Measurements from ENCODE around the gene NFATC4. TPM values are rescaled to one million over a fixed set of nuclear protein-coding genes. Genes with fewer than 3 reads are reported as not detected.

The NFATC4 gene
- polyA plus RNA-seq, 1 donor from 2014 or later = 0.22 TPM

DNA sequence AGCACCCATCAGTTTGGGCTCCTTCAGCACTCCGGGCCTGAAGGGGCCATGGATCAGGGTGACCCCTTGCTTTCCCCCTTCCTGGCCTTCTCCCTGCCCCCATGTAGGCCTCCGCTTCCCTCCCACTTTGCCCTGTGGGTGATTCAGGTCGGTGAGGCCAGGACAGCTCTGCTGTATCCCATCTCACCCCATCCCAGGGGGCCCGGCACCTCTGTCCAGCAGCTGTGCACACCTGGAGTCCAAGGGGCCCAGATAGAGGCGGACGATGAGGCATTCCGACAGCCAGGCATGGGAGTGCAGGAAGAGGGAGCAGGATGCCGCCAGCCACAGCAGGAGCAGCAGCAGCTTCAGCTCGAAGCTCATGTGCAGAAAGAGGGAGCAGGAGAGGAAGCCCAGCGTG lies 45.3 kb upstream of the NFATC4 start:
- Histone ChIP-seq H3K36me3 (ENCODE audit: insufficient read depth, low read length) (no peaks in the 10 kb centered on the region), H3K79me2 (replicated peaks; ENCODE audit: insufficient read depth, low read length) (no peaks in the 10 kb centered on the region), H2AFZ (ENCODE audit: low read depth, low read length) (no peak overlapping the region), H3K9me2 (ENCODE audit: insufficient read depth, low read length) (no peaks in the 10 kb centered on the region), H3K9ac (ENCODE audit: low read length) (no peak overlapping the region), H3K4me3 (ENCODE audit: low read length) (no peak overlapping the region), H3K27me3 (ENCODE audit: insufficient read depth, low read depth, low read length) (peaks cover 8% of the 10 kb centered on the region), H3F3A (ENCODE audit: insufficient read depth, low read length, poor library complexity, severe bottlenecking) (no peaks in the 10 kb centered on the region), H3K9me3 (ENCODE audit: low read length) (no peaks in the 10 kb centered on the region), H3K27ac (ENCODE audit: low read length) (no peak overlapping the region), H3K4me2 (ENCODE audit: low read length) (no peak overlapping the region), H4K20me1 (ENCODE audit: insufficient read depth) (no peaks in the 10 kb centered on the region)
- TF ChIP-seq MXI1 (conservative IDR thresholded peaks at IDR 0.05; ENCODE audit: poor library complexity, severe bottlenecking) (no peak), SMC3 (conservative IDR thresholded peaks at IDR 0.05; ENCODE audit: poor library complexity) (no peak), POLR2AphosphoS5 (IDR thresholded peaks at IDR 0.05) (no peak), EZH2 (IDR thresholded peaks at IDR 0.05; ENCODE audit: borderline replicate concordance, insufficient read depth, low read length, poor library complexity, severe bottlenecking) (no peak), EP300 (conservative IDR thresholded peaks at IDR 0.05; ENCODE audit: poor library complexity, severe bottlenecking) (no peak), RAD21 (conservative IDR thresholded peaks at IDR 0.05) (no peak), TAF1 (IDR thresholded peaks at IDR 0.05; ENCODE audit: low read depth) (no peak)
- TF ChIP-seq, protein P1, sequence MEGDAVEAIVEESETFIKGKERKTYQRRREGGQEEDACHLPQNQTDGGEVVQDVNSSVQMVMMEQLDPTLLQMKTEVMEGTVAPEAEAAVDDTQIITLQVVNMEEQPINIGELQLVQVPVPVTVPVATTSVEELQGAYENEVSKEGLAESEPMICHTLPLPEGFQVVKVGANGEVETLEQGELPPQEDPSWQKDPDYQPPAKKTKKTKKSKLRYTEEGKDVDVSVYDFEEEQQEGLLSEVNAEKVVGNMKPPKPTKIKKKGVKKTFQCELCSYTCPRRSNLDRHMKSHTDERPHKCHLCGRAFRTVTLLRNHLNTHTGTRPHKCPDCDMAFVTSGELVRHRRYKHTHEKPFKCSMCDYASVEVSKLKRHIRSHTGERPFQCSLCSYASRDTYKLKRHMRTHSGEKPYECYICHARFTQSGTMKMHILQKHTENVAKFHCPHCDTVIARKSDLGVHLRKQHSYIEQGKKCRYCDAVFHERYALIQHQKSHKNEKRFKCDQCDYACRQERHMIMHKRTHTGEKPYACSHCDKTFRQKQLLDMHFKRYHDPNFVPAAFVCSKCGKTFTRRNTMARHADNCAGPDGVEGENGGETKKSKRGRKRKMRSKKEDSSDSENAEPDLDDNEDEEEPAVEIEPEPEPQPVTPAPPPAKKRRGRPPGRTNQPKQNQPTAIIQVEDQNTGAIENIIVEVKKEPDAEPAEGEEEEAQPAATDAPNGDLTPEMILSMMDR (IDR thresholded peaks at IDR 0.05; ENCODE audit: poor library complexity, severe bottlenecking) = no peak
- TF ChIP-seq, protein P2, sequence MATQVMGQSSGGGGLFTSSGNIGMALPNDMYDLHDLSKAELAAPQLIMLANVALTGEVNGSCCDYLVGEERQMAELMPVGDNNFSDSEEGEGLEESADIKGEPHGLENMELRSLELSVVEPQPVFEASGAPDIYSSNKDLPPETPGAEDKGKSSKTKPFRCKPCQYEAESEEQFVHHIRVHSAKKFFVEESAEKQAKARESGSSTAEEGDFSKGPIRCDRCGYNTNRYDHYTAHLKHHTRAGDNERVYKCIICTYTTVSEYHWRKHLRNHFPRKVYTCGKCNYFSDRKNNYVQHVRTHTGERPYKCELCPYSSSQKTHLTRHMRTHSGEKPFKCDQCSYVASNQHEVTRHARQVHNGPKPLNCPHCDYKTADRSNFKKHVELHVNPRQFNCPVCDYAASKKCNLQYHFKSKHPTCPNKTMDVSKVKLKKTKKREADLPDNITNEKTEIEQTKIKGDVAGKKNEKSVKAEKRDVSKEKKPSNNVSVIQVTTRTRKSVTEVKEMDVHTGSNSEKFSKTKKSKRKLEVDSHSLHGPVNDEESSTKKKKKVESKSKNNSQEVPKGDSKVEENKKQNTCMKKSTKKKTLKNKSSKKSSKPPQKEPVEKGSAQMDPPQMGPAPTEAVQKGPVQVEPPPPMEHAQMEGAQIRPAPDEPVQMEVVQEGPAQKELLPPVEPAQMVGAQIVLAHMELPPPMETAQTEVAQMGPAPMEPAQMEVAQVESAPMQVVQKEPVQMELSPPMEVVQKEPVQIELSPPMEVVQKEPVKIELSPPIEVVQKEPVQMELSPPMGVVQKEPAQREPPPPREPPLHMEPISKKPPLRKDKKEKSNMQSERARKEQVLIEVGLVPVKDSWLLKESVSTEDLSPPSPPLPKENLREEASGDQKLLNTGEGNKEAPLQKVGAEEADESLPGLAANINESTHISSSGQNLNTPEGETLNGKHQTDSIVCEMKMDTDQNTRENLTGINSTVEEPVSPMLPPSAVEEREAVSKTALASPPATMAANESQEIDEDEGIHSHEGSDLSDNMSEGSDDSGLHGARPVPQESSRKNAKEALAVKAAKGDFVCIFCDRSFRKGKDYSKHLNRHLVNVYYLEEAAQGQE (IDR thresholded peaks at IDR 0.05; ENCODE audit: borderline replicate concordance) = no peak

DNA sequence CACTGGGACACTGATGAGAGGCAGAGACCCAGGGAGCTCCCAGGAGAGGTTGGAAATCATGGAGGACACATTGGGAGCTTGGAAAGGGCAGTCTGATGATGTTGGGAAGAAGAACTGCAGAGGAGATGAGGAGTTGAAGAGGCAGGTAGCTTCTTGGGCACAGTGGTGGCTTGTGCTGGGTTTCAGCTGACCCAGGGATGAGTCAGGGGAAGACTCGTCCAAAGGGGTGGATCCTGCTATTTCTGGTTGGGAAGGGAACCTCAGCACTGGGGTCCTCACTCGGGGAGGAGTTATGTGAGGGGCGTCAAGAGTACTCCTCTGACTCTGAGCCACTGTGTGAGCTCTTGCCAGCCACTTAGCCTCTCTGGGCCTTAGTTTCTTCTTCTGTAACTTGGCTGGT lies 44.6 kb upstream of the NFATC4 start:
- Histone ChIP-seq H4K20me1 (ENCODE audit: insufficient read depth) (no peaks in the 10 kb centered on the region), H3K27me3 (ENCODE audit: insufficient read depth, low read depth, low read length) (peaks cover 8% of the 10 kb centered on the region), H3F3A (ENCODE audit: insufficient read depth, low read length, poor library complexity, severe bottlenecking) (no peaks in the 10 kb centered on the region), H3K9me2 (ENCODE audit: insufficient read depth, low read length) (no peaks in the 10 kb centered on the region), H2AFZ (ENCODE audit: low read depth, low read length) (no peak overlapping the region), H3K9ac (ENCODE audit: low read length) (no peak overlapping the region), H3K4me3 (ENCODE audit: low read length) (no peak overlapping the region), H3K27ac (ENCODE audit: low read length) (no peak overlapping the region), H3K79me2 (replicated peaks; ENCODE audit: insufficient read depth, low read length) (no peaks in the 10 kb centered on the region), H3K36me3 (ENCODE audit: insufficient read depth, low read length) (no peaks in the 10 kb centered on the region), H3K4me2 (ENCODE audit: low read length) (no peak overlapping the region), H3K9me3 (ENCODE audit: low read length) (no peaks in the 10 kb centered on the region)
- TF ChIP-seq EP300 (conservative IDR thresholded peaks at IDR 0.05; ENCODE audit: poor library complexity, severe bottlenecking) = no peak
- TF ChIP-seq POLR2AphosphoS5 (IDR thresholded peaks at IDR 0.05) = no peak
- TF ChIP-seq EZH2 (IDR thresholded peaks at IDR 0.05; ENCODE audit: borderline replicate concordance, insufficient read depth, low read length, poor library complexity, severe bottlenecking) = no peak
- TF ChIP-seq, protein P1 (IDR thresholded peaks at IDR 0.05; ENCODE audit: poor library complexity, severe bottlenecking) = no peak
- TF ChIP-seq TAF1 (IDR thresholded peaks at IDR 0.05; ENCODE audit: low read depth) = no peak
- no peak for TF ChIP-seq SMC3 (conservative IDR thresholded peaks at IDR 0.05; ENCODE audit: poor library complexity)
- TF ChIP-seq, protein P2 (IDR thresholded peaks at IDR 0.05; ENCODE audit: borderline replicate concordance) = no peak
- no peak for TF ChIP-seq MXI1 (conservative IDR thresholded peaks at IDR 0.05; ENCODE audit: poor library complexity, severe bottlenecking)
- no peak for TF ChIP-seq RAD21 (conservative IDR thresholded peaks at IDR 0.05)

Measured in neural cell (in vitro differentiated cells).